OCI-LY1 (cell line): Measurements from ENCODE around the gene MNAT1.

Experiments
- EZH2 ChIP-seq: fragments of 200-600 bp; sonication (generic), shearing (Covaris generic); IDR thresholded peaks from 2 replicates; pipeline ENCODE4 v1.8.0; 2017; ENCODE audit warnings: borderline replicate concordance, mixed run types, mild to moderate bottlenecking, antibody characterized with exemption, low read length, moderate library complexity, mixed read lengths
- TF ChIP-seq, protein P1 (sequence below): fragments of 200-600 bp; sonication (generic), shearing (Covaris generic); IDR thresholded peaks from 2 replicates; pipeline ENCODE4 v1.5.1; 2017; ENCODE audit warnings: mild to moderate bottlenecking, antibody characterized with exemption, low read length, moderate library complexity, mixed read lengths

DNA sequence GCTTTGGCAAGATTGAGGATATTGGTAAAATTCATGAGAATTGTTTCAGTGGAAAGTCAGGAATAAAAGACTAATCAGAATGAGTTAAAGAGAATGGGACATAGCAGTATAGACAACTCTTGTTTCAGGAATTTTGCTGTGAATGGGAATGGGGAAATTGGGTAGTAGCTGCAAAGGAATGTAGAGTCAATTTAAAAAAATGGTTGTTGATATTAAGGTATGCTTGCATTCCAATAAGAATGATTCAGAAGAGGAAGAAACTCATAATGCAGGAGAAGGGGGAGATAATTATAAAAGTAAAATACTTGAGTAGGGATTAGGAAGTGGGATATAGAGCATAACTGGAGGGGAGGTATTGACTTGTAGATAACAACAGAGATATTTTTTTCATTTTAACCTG, 40.7 kb downstream of the MNAT1 start:
- TF ChIP-seq, protein P1, sequence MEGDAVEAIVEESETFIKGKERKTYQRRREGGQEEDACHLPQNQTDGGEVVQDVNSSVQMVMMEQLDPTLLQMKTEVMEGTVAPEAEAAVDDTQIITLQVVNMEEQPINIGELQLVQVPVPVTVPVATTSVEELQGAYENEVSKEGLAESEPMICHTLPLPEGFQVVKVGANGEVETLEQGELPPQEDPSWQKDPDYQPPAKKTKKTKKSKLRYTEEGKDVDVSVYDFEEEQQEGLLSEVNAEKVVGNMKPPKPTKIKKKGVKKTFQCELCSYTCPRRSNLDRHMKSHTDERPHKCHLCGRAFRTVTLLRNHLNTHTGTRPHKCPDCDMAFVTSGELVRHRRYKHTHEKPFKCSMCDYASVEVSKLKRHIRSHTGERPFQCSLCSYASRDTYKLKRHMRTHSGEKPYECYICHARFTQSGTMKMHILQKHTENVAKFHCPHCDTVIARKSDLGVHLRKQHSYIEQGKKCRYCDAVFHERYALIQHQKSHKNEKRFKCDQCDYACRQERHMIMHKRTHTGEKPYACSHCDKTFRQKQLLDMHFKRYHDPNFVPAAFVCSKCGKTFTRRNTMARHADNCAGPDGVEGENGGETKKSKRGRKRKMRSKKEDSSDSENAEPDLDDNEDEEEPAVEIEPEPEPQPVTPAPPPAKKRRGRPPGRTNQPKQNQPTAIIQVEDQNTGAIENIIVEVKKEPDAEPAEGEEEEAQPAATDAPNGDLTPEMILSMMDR, result no peak
- no peak for TF ChIP-seq EZH2
